ENCODE data around the gene TSC1. TPM values are rescaled to one million over a fixed set of nuclear protein-coding genes. Genes with fewer than 3 reads are reported as not detected.
A peak's percentile ranks its signal among the peaks of the same experiment; 100 is the strongest.

TSC1 gene
- total and polyA plus RNA-seq, 2 donors = 12.1 to 65.8 TPM

DNA sequence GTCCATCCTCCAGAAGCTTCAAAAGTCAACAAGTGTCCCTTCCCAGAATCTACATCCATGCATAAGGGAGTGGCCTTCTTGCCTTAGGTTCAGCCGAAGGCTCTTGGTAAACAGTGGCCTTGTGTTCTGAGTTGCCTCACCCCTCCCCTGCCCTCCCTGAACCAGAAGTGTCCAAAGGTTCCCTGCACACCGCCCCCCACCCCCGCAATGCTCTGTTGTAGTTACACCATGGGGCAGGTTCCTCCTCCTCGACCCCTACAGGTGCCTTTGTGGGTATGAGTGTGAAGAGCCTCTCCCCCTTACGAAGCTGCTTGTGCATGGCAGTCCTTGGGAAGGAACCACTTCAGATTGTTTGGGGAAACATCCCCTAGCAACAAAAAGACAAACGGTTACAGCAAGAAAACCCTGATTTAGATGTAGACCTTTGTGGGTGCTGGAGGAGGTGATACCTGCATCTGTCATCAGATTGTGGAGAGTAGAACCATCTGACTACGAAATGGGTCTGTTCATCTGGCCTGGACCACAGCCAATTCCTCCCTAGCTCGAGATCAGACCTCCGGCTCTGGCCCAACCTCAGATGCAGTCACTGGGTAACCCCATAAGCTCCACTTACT is 58.6 kb downstream of the TSC1 start:
- DNase-seq (ENCODE audit: extremely low spot score) = no peak
- 65% methylated on average over 9 of the region's 9 CpGs for WGBS
- Histone ChIP-seq H3K36me3 (ENCODE audit: insufficient read depth) (no peaks in the 10 kb centered on the region), H3K27ac (ENCODE audit: low read depth) (no peak overlapping the region), H3K4me3 (ENCODE audit: low read depth, low read length) (no peak overlapping the region), H3K4me1 (ENCODE audit: insufficient read depth) (no peaks in the 10 kb centered on the region)

DNA sequence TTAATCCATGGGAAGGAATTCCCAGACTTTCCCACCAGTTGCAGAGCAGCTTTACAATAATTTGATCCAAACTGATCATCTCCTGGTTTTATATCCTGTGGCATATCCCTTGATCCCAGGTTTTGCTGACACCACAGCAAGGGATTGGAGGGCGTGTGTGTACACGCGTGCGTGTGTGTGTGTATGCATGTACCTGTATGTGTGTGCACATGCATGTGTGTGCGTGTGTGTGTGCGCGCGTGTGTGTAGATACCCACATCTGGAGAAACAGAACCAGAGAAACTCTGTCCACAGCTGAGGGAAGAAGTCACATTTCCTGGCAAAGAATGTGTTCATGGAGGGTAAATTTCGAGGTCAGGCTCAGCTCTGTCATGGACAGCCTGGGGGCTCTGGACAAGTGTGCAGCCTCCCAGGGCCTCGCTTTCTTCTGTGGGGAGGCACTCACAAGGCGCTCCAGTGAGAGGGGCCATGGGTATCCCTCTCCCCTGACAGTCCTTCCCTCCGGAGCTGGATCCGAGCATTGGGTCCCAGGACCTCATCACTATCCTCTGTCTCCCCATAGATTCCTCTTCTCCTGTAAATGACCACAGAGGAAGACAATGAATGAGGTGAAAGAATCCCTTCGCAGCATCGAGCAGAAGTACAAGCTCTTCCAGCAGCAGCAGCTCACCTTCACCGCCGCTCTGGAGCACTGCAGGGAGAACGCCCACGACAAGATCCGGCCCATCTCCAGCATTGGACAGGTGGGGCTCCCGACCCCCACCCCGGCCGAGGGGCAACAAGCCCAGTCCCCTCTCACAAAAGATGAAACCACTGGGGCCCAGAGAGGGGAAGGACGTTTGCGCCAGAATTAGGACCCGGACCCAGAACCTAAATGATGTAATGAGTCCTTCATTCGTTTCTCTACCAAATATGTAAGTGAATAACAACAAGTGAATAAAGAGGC is 60.8 kb downstream of the TSC1 start:
- Histone ChIP-seq H3K36me3 (ENCODE audit: insufficient read depth) (no peaks in the 10 kb centered on the region), H3K4me3 (ENCODE audit: low read depth, low read length) (no peak overlapping the region), H3K4me1 (ENCODE audit: insufficient read depth) (no peaks in the 10 kb centered on the region), H3K27ac (ENCODE audit: low read depth) (no peak overlapping the region)
- 93% methylated on average over 27 of the region's 27 CpGs for WGBS
- DNase-seq (ENCODE audit: extremely low spot score) = no peak

- Histone ChIP-seq H3K4me1 (ENCODE audit: insufficient read depth) (no peaks in the 10 kb centered on the region), H3K36me3 (ENCODE audit: insufficient read depth) (no peaks in the 10 kb centered on the region), H3K4me3 (ENCODE audit: low read depth, low read length) (no peak overlapping the region), H3K27ac (ENCODE audit: low read depth) (no peak overlapping the region)
- 73% methylated on average over 6 of the region's 6 CpGs for WGBS
- DNase-seq (ENCODE audit: extremely low spot score) = no peak
These were observed 61.8 kb downstream of the TSC1 start for GRCh38 chr9:132882616-132883015.

- Histone ChIP-seq H3K4me3 (ENCODE audit: low read depth, low read length) (no peak overlapping the region), H3K36me3 (ENCODE audit: insufficient read depth) (no peaks in the 10 kb centered on the region), H3K27ac (ENCODE audit: low read depth) (no peak overlapping the region), H3K4me1 (ENCODE audit: insufficient read depth) (no peaks in the 10 kb centered on the region)
- 87% methylated on average over 6 of the region's 6 CpGs for WGBS
- no peak for DNase-seq (ENCODE audit: extremely low spot score)
These were observed 62.6 kb downstream of the TSC1 start for GRCh38 chr9:132881826-132882225.

DNA sequence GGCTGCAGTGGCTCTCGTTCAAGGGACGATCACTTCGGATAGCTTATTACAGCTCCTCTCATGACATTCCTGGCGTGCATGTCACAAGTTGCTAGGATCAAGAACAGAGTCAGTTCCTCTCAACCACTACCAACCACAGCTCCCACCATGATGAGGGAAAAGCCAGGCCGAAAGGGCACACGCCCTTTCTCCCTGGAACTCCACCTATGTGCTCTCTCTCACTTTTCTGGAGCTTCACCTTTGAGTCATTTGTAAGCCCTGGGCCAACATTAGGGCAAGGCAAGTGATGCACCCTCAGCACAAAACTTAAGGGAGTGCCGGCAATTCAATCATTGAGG is 64.1 kb downstream of the TSC1 start:
- H3K36me3 ChIP-seq (ENCODE audit: insufficient read depth) = no peaks in the 10 kb centered on the region
- WGBS = 85% methylated on average over 7 of the region's 7 CpGs
- no peak overlapping the region for H3K27ac ChIP-seq (ENCODE audit: low read depth)
- H3K4me3 ChIP-seq (ENCODE audit: low read depth, low read length) = no peak overlapping the region
- no peak for DNase-seq (ENCODE audit: extremely low spot score)
- no peaks in the 10 kb centered on the region for H3K4me1 ChIP-seq (ENCODE audit: insufficient read depth)

GRCh38 chr9:132879457-132880323 is 64.7 kb downstream of the TSC1 start:
- H3K4me3 ChIP-seq (ENCODE audit: low read depth, low read length) = no peak overlapping the region

GRCh38 chr9:132878695-132879456 is 65.5 kb downstream of the TSC1 start, which contains the start of gene SPACA9:
SPACA9 (plus strand) TSS chr9:132878898; CDS start chr9:132883948, 5,050 bp downstream.
- WGBS = 8% methylated on average over 42 of the region's 42 CpGs
- H3K4me1 ChIP-seq (ENCODE audit: insufficient read depth) = no peaks in the 10 kb centered on the region
- H3K36me3 ChIP-seq (ENCODE audit: insufficient read depth) = no peaks in the 10 kb centered on the region

More at GRCh38 chr9:132879457-132880323, 64.7 kb downstream of the TSC1 start:
- WGBS = 87% methylated on average over 6 of the region's 6 CpGs
- Histone ChIP-seq H3K27ac (ENCODE audit: low read depth) (no peak overlapping the region), H3K36me3 (ENCODE audit: insufficient read depth) (no peaks in the 10 kb centered on the region), H3K4me1 (ENCODE audit: insufficient read depth) (no peaks in the 10 kb centered on the region)
- no peak for DNase-seq (ENCODE audit: extremely low spot score)

DNA sequence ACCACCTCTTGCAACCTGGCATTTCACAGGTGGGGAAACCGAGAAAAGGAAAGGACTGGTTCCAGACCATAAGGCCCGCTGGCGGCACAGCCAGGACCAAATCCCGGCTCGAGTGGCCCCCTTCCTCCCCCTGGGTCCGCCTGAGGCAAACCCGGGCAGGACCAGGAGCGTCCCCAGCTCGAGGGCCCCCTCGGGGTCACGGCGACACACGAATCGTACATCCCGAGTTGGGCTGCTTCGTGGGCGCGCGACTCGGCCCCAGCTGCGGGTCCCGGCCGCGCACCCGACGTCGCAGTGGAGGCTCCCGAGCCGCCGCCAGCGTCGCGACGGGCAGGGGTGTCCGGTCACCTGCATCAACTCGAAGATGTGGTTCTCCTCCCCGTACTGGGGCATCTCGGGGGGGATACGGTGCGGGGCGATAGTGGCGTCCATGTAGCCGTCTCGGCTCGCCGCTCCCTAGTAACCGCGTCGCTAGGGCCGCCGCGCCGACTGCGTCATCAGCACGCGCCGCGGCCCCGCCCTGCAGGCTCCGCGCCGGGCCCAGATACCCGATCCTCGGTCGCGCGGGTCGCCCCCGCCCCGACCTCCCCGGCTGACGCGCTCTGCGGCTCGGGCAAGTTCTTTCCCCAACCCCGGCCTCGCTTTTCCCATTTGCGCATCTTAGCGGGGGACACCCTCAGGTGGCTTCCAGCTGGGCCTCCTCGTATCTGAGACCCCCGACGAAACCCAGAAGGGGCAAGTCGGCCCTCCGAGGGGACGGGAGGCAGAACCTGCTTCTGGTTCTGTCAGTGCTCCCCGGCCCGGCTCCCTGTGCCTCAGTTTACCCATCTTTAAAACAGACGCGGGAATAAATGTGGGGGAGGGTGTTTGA is 66.4 kb downstream of the TSC1 start, which contains the start of gene AK8:
Gene AK8 (minus strand): TSS at position 461 of the 871 bp plus-strand sequence. CDS start 29 bp downstream, at position 432.
- DNase-seq (ENCODE audit: extremely low spot score) = no peak
- H3K4me3 ChIP-seq (ENCODE audit: low read depth, low read length) = peak within 1 kb of the TSS; percentile 86
- H3K4me1 ChIP-seq (ENCODE audit: insufficient read depth) = no peaks in the 10 kb centered on the region
- no peaks in the 10 kb centered on the region for H3K36me3 ChIP-seq (ENCODE audit: insufficient read depth)
- WGBS = under 1% methylated on average over 89 of the region's 89 CpGs
- H3K27ac ChIP-seq (ENCODE audit: low read depth) = no peak within 1 kb of the TSS

More at GRCh38 chr9:132878695-132879456, 65.5 kb downstream of the TSC1 start, which contains the start of gene SPACA9:
- no peak for DNase-seq (ENCODE audit: extremely low spot score)
- Histone ChIP-seq H3K4me3 (ENCODE audit: low read depth, low read length) (peak within 1 kb of the TSS; percentile 86), H3K27ac (ENCODE audit: low read depth) (no peak within 1 kb of the TSS)

GRCh38 chr9:132877458-132877823 is 67.0 kb downstream of the TSC1 start:
- no peak for DNase-seq (ENCODE audit: extremely low spot score)
- 39% methylated on average over 14 of the region's 14 CpGs for WGBS
- H3K27ac ChIP-seq (ENCODE audit: low read depth) = no peak overlapping the region
- no peaks in the 10 kb centered on the region for H3K4me1 ChIP-seq (ENCODE audit: insufficient read depth)
- H3K36me3 ChIP-seq (ENCODE audit: insufficient read depth) = no peaks in the 10 kb centered on the region
- H3K4me3 ChIP-seq (ENCODE audit: low read depth, low read length) = peak overlapping the region; percentile 86

DNA sequence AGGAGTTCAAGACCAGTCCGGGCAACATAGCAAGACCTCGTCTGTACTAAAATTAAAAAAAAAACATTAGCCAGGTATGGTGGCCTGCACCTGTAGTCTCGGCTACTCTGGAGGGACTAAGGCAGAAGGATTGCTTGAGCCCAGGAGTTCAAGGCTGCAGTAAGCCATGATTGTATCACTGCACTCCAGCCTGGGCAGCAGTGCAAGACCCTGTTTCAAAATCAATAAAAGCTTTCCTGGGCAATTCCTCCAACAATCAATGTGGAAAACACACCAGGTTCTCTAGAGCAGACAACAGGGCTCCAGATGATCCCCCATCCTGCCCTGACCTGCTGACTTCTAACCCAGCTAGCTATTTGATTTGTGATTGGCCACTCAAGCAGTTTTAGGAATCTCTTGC is 67.6 kb downstream of the TSC1 start:
- H3K4me3 ChIP-seq (ENCODE audit: low read depth, low read length) = no peak overlapping the region
- H3K36me3 ChIP-seq (ENCODE audit: insufficient read depth) = no peaks in the 10 kb centered on the region
- H3K4me1 ChIP-seq (ENCODE audit: insufficient read depth) = no peaks in the 10 kb centered on the region
- no peak overlapping the region for H3K27ac ChIP-seq (ENCODE audit: low read depth)
- no peak for DNase-seq (ENCODE audit: extremely low spot score)
- 87% methylated on average over 3 of the region's 3 CpGs for WGBS

DNA sequence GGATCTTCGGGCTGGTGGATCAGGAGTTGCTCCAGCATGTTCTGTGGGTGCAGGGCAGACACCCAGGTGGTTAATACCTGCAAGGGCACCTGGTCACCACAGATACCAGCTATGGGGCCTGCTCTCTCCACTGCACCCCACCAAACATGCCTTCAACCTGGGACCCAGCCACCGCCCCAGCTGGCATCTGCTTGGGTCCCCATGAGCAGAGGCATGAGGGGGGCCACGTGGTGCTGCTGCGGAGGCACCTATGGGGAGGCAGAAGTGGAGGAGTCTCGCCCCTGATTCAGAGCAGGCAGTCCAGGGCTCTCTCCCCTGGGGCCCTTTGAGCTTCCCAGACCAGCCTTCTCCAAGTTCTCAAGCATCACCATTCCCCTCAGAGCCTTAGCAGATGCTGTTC is 69.3 kb downstream of the TSC1 start:
- DNase-seq (ENCODE audit: extremely low spot score) = no peak
- no peak overlapping the region for H3K4me3 ChIP-seq (ENCODE audit: low read depth, low read length)
- 83% methylated on average over 5 of the region's 5 CpGs for WGBS

DNA sequence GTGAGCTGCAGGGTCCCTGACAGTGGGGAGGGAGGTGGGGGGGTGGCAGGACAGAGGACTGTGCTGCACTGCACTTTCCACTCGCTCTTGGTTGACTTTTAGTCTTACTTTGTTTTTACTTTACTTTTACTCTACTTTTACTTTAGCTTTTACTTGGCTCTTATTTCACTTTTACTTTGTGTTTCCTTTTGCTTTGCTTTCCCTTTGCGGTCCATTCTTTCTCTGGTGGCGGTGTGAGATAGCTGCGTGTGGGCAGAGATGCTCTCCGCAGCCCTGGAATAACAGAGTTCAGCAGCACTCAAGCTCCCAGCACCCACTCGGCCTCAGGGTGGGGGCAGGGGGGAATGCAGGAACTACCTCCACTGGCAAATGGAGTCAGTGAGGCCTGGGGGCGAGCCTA is 71.0 kb downstream of the TSC1 start:
- H3K4me1 ChIP-seq (ENCODE audit: insufficient read depth) = no peaks in the 10 kb centered on the region
- 77% methylated on average over 7 of the region's 7 CpGs for WGBS
- no peaks in the 10 kb centered on the region for H3K36me3 ChIP-seq (ENCODE audit: insufficient read depth)
- DNase-seq (ENCODE audit: extremely low spot score) = no peak
- no peak overlapping the region for H3K4me3 ChIP-seq (ENCODE audit: low read depth, low read length)
- H3K27ac ChIP-seq (ENCODE audit: low read depth) = no peak overlapping the region

More for the DNA sequence above, 69.3 kb downstream of the TSC1 start:
- no peaks in the 10 kb centered on the region for H3K36me3 ChIP-seq (ENCODE audit: insufficient read depth)
- no peaks in the 10 kb centered on the region for H3K4me1 ChIP-seq (ENCODE audit: insufficient read depth)
- H3K27ac ChIP-seq (ENCODE audit: low read depth) = no peak overlapping the region

All from urinary bladder (tissue), 4 donors.